Left lung (tissue), 10 donors: ENCODE data around the gene DTWD2. TPM values are rescaled to one million over a fixed set of nuclear protein-coding genes. Genes with fewer than 3 reads are reported as not detected.
A peak's percentile ranks its signal among the peaks of the same experiment; 100 is the strongest.

ENCODE experiments used
- ATAC-seq: fragments of 200-7000 bp; cut with Tn5 transposase; one replicate; pipeline ENCODE4 v1.9.1; 2020; ENCODE audit warnings: moderate library complexity
- DNase-seq, 4 donors: peaks; one replicate each; pipeline ENCODE4 v3.0.0-alpha.2; 2013 to 2020
- H3K27ac ChIP-seq, 2 donors: fragments of 200-600 bp; sonication (generic) in 1 of 2; one replicate each; pipeline versions ENCODE4 v1.5.0 to v1.8.0; 2020 to 2021
- H3K27me3 ChIP-seq, 2 donors: fragments of 200-600 bp; sonication (generic) in 1 of 2; one replicate each; pipeline versions ENCODE4 v1.5.0 to v1.8.0; 2020 to 2021
- H3K36me3 ChIP-seq, 2 donors: fragments of 200-600 bp; sonication (generic) in 1 of 2; one replicate each; pipeline versions ENCODE4 v1.5.0 to v1.8.0; 2020 to 2021
- H3K4me1 ChIP-seq, 2 donors: fragments of 200-600 bp; one replicate each; pipeline ENCODE4 v1.8.0; 2021
- H3K4me3 ChIP-seq, 2 donors: fragments of 200-600 bp; sonication (generic) in 1 of 2; one replicate each; pipeline versions ENCODE4 v1.5.0 to v1.8.0; 2020 to 2021; ENCODE audit warnings: mild to moderate bottlenecking in 1 of 2
- H3K9me3 ChIP-seq, 2 donors: fragments of 200-600 bp; sonication (generic) in 1 of 2; one replicate each; pipeline versions ENCODE4 v1.5.0 to v1.8.0; 2020 to 2021
- intact Hi-C, 2 donors: fragments of 100-400 bp; cut with DNase I; formaldehyde crosslinking; loops; one replicate each; pipeline versions ENCODE4 v1.11.2 to v1.14.2; 2022
- microRNA-seq, 2 donors: library from miRNA; unstranded; fragments of <30 nt; microRNA quantifications; one replicate each; pipeline ENCODE4, GENCODE V29; 2019
- polyA plus RNA-seq, 6 donors: library from polyadenylated mRNA; unstranded; fragments of 120-200 nt; gene quantifications; one replicate each; pipeline ENCODE4 v1.2.1, GENCODE V29; 2013; ENCODE audit not compliant: insufficient read length in 6 of 6
- total RNA-seq, 2 donors: library from RNA; stranded (reverse); fragmentation: NEBNext Ultra II Directional; extraction: Animal tissue kit (Norgen Biotek cat#: 25700); gene quantifications; one replicate each; pipeline ENCODE4 v1.2.1, GENCODE V29; 2021
- TF ChIP-seq, protein P1 (sequence below), 2 donors: fragments of 200-600 bp; sonication (generic) in 1 of 2; IDR thresholded peaks; one replicate each; pipeline versions ENCODE4 v1.5.0 to v1.8.0; 2021; ENCODE audit warnings: antibody characterized with exemption in 2 of 2
- donor health status: DM: no; HTN: yes; CAD: no.
- donor health status: DM: no; HTN: no; CAD: no.

DTWD2 gene
- total and polyA plus RNA-seq, 8 donors = 4.9 to 8.5 (median 7.1) TPM

DNA sequence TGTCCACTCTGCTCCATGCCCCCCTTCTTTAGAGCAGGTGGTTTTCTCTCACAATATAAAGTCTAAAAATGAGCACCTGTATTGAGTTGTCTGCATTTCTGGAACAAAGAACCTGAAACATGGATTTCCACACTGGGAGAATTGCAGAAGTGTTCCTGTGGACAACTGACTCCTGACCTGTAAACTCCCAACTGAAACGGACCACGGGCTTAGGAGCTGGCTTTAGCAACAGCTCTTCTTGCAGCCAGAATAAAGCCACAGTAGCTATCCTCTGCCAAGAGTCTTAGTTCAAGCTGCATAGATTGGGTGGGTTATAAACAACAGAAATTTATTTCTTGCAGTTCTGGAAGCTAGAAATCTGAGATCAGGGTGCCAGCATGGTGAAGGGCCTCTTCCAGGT is 194.7 kb downstream of the DTWD2 start:
- DNase-seq (no peak), ATAC-seq (no peak)
- Histone ChIP-seq H3K4me3 (no peak overlapping the region), H3K4me1 (peaks cover 7 to 10% of the 10 kb centered on the region in 2 donors), H3K27ac (no peak overlapping the region), H3K9me3 (no peaks in the 10 kb centered on the region), H3K36me3 (no peaks in the 10 kb centered on the region), H3K27me3 (no peaks in the 10 kb centered on the region)
- intact Hi-C loops = no loop called here
- TF ChIP-seq, protein P1, sequence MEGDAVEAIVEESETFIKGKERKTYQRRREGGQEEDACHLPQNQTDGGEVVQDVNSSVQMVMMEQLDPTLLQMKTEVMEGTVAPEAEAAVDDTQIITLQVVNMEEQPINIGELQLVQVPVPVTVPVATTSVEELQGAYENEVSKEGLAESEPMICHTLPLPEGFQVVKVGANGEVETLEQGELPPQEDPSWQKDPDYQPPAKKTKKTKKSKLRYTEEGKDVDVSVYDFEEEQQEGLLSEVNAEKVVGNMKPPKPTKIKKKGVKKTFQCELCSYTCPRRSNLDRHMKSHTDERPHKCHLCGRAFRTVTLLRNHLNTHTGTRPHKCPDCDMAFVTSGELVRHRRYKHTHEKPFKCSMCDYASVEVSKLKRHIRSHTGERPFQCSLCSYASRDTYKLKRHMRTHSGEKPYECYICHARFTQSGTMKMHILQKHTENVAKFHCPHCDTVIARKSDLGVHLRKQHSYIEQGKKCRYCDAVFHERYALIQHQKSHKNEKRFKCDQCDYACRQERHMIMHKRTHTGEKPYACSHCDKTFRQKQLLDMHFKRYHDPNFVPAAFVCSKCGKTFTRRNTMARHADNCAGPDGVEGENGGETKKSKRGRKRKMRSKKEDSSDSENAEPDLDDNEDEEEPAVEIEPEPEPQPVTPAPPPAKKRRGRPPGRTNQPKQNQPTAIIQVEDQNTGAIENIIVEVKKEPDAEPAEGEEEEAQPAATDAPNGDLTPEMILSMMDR (IDR thresholded peaks at IDR 0.05) = no peak

DNA sequence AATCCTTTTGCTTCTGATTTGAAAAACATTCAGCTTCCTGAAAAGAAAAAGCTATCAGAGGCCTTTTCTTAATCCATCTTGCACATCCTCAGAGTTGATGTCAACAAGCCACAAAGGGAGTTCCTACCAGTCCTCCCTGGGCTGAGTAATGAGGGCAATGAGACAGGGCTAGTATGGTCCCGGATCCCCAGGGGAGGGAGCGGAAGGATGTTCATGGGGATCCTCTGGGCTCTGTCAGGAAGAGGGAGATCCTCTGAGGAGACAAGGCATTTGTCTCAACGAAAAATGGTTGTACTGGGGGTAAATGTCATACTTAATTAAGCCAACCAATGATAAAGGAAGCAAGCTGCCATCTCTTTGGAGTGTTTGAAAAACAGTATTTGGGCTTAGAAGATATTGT is 195.3 kb downstream of the DTWD2 start:
- Histone ChIP-seq H3K4me3 (no peak overlapping the region), H3K27ac (no peak overlapping the region), H3K36me3 (no peaks in the 10 kb centered on the region), H3K27me3 (no peaks in the 10 kb centered on the region), H3K4me1 (peaks cover 7 to 10% of the 10 kb centered on the region in 2 donors), H3K9me3 (no peaks in the 10 kb centered on the region)
- intact Hi-C loops = no loop called here
- ATAC-seq (no peak), DNase-seq (no peak)
- TF ChIP-seq, protein P1 (IDR thresholded peaks at IDR 0.05) = no peak

DNA sequence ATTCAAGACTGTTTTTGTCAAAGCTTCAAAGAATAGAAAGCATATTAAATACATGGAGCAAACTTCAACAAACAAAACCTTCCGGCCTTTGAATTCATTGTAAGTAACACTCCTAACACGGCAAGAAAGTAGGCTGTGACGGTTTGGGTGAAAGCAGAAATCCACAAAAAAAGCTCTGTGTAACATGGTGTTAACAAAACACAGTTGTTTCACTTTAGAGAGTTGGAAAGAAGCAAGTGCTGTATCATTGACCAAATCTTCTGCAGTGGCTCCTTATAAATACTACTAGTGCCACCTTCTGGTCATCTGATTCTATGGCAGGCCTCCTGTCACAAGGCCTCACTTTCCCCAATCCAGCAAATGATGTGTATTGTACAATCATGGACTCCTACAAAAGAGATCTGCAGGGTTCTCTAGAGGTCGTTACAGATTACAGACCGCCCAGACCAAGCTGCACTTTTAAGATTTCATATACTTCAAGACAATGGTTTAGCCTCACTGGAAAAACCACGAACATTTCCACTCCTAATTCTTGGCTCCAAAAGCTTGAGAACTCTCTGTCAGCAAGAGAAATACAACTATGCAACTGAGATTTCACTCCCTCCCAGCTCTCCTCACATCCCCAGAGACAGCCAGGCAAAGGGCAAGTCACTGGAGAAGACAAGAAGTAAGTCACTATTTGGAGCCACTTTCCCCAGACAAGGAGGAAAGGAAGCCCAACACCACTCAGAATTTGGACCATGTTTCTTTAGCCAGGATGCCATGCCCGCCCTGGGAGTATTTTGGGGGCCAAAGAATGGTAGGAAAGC is 196.2 kb downstream of the DTWD2 start:
- DNase-seq (peak in 2 of 4 donors; percentile 72 to 81), ATAC-seq (peak; percentile 99)
- H3K9me3 ChIP-seq = no peaks in the 10 kb centered on the region
- H3K27me3 ChIP-seq = no peaks in the 10 kb centered on the region
- intact Hi-C loops = no loop called here
- TF ChIP-seq, protein P1 (IDR thresholded peaks at IDR 0.05) = peak; percentile 72 to 75
- H3K4me1 ChIP-seq = peaks cover 7 to 10% of the 10 kb centered on the region in 2 donors
- H3K27ac ChIP-seq = peak overlapping the region in 1 of 2 donors; percentile 9
- H3K36me3 ChIP-seq = no peaks in the 10 kb centered on the region
- no peak overlapping the region for H3K4me3 ChIP-seq

DNA sequence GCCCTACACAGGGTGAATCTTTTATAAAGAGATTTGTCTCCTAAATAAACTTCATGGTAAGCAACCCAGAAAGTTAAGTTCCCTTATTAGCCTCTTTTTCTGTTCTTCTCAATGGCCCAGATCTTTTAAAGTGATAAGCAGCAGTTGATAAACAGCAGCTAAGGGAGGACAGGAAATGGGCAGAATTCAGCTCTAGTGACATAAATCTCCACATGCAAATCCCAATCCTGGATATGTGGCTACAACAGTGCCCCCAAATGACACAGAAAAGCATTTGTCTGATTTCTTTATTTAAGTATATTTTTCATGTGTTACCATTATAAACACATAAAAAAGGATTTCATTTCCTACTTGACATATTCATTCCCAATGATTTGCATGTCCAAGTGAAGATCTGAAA is 199.0 kb downstream of the DTWD2 start:
- H3K27ac ChIP-seq = no peak overlapping the region
- peaks cover 7 to 10% of the 10 kb centered on the region in 2 donors for H3K4me1 ChIP-seq
- intact Hi-C loops = no loop called here
- H3K36me3 ChIP-seq = no peaks in the 10 kb centered on the region
- no peaks in the 10 kb centered on the region for H3K27me3 ChIP-seq
- no peak overlapping the region for H3K4me3 ChIP-seq
- H3K9me3 ChIP-seq = no peaks in the 10 kb centered on the region
- ATAC-seq (no peak), DNase-seq (no peak)
- TF ChIP-seq, protein P1 (IDR thresholded peaks at IDR 0.05) = no peak

DNA sequence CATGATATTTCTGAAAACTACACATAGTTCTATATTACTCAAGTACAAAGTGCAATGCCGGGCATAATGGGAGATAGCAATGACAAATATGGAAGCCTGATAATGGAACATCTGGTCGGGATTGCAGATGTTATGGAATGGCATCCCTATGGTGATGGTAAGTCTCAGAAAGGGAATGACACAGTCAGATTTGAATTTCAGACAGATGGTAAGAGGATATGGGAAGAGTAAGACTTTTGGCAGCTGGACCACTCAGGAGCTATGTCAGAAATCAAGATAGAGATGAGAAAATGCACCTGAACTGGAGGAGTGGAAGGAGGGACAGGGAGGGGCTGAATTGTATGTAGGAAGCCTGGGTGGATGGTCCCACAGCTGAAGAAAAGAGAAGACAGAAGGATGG is 200.0 kb downstream of the DTWD2 start:
- no peaks in the 10 kb centered on the region for H3K27me3 ChIP-seq
- no peaks in the 10 kb centered on the region for H3K36me3 ChIP-seq
- DNase-seq = no peak
- TF ChIP-seq, protein P1 (IDR thresholded peaks at IDR 0.05) = no peak
- peaks cover 7 to 10% of the 10 kb centered on the region in 2 donors for H3K4me1 ChIP-seq
- ATAC-seq = no peak
- no peaks in the 10 kb centered on the region for H3K9me3 ChIP-seq
- intact Hi-C loops = no loop called here
- no peak overlapping the region for H3K4me3 ChIP-seq
- no peak overlapping the region for H3K27ac ChIP-seq

Small RNA genes lying within 50 kb of the gene (microRNA-seq; reads per million reads assigned to microRNA genes)
- gene MIR1244-2 = 0 reads per million in 2 donors

Other genes with a start within 250 kb of the DTWD2 start
- gene DMXL1, start 82.5 kb upstream of the DTWD2 start, total RNA-seq = 10 to 100 TPM; 44.3 to 48.3 TPM
- 10 to 100 TPM; 37.5 to 48.0 (median 40.4) TPM for gene DMXL1, start 82.5 kb upstream of the DTWD2 start, polyA plus RNA-seq